ENCODE data around the gene DNASE1. TPM values are rescaled to one million over a fixed set of nuclear protein-coding genes. Genes with fewer than 3 reads are reported as not detected.
A peak's percentile ranks its signal among the peaks of the same experiment; 100 is the strongest.
"Not testable (repeated sequence)": the region's sequence is repeated elsewhere in the genome, so short reads cannot be mapped to it uniquely, and the experiment has no call there.

The DNASE1 gene
- total and polyA plus RNA-seq, 9 of the 15 experiments (the other 6 are each of a cell fraction or from before 2014, with no cell fraction given), result 0.53 to 10.1 (median 5.9) TPM

DNA sequence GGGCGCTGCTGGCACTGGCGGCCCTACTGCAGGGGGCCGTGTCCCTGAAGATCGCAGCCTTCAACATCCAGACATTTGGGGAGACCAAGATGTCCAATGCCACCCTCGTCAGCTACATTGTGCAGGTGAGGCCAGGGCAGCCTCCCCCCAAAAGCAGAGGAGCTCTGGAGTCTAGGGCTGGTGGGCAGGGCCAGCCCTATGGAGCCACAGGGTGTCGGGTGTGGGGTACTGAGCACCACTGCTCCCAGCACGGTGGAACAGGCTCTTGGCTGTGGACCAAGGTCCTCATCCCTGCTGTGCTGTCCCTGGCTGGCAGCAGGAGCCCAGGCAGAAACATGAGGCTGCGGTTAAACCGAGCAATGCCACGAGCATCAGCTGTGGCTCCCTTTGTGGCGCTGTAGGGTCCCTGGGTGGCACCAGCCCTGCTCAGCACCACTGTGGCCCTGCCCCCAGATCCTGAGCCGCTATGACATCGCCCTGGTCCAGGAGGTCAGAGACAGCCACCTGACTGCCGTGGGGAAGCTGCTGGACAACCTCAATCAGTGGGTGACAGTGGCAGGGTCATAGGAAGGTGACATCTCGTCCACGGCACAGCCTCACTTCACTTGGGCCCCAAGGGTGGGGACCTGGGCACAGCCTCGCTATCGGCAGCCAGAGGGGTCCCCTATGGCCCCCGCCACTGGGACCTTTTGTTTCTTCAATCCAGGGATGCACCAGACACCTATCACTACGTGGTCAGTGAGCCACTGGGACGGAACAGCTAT lies 1.1 kb downstream of the DNASE1 start:
- Histone ChIP-seq H4K20me1 (replicated peaks; ENCODE audit: control insufficient read depth, insufficient read depth, low read length) (no peaks in the 10 kb centered on the region), H2AFZ (ENCODE audit: low read depth, low read length) (no peak overlapping the region), H3K79me2 (ENCODE audit: control insufficient read depth, insufficient read depth, low read length) (no peaks in the 10 kb centered on the region), H3K36me3 (ENCODE audit: control insufficient read depth, insufficient read depth, low read length) (peaks cover 82% of the 10 kb centered on the region), H3K27me3 (ENCODE audit: control insufficient read depth in 2 of 2, insufficient read depth in 2 of 2, low read length in 2 of 2) (no peaks in the 10 kb centered on the region), H3K9me1 (ENCODE audit: control insufficient read depth, insufficient read depth, low read length) (no peaks in the 10 kb centered on the region), H3K9ac (ENCODE audit: insufficient read depth in 1 of 2, low read depth in 2 of 2, low read length in 2 of 2) (peak overlapping the region in 1 of 2 experiments; percentile 70; a peak in 2 of 4 replicates), H3K27ac (ENCODE audit: extremely low read depth, low read depth, low read length) (no peak overlapping the region), H3K4me1 (replicated peaks in 1 of 2; ENCODE audit: control insufficient read depth in 2 of 2, insufficient read depth in 2 of 2, low read length in 2 of 2) (peaks cover 6 to 28% of the 10 kb centered on the region in 2 experiments; a peak in 4 of 5 replicates), H3K4me2 (ENCODE audit: insufficient read depth, low read length) (no peak overlapping the region), H3K4me3 (no peak overlapping the region), H3K9me3 (replicated peaks; ENCODE audit: control insufficient read depth, insufficient read depth, low read depth, low read length) (no peaks in the 10 kb centered on the region)
- in situ Hi-C loops (cut with MboI), result no loop called here
- ChIA-PET POLR2A (interaction anchor here (0.6 to 2.6 kb wide), 2 partner anchors 16 to 28 kb away, joined by 3 to 10 read pairs; no protein-coding TSS in a partner anchor), CTCF (ENCODE audit: low intra/inter-chr PET ratio) (no interaction called here)
- intact Hi-C loops (cut with micrococcal nuclease), result no loop called here
- 86% methylated on average over 21 of the region's 21 CpGs for WGBS (ENCODE audit: insufficient coverage, low coverage, missing lambda C conversion rate)
- no peak for FAIRE-seq
- no TSS peak for BruUV-seq (replicated peaks)
- peak; percentile 9; the same call in 1 of the 3 replicates for ATAC-seq
- TF ChIP-seq RBM22 (IDR thresholded peaks at IDR 0.05; ENCODE audit: low read depth, low read length, poor library complexity, severe bottlenecking) (peak; percentile 43), CAMTA2 (CRISPR knock-in tag; conservative IDR thresholded peaks at IDR 0.05) (no peak), POLR2A (conservative IDR thresholded peaks at IDR 0.05) (peak; percentile 38; the same call in 1 of the 2 replicates), POLR2G (IDR thresholded peaks at IDR 0.05; ENCODE audit: low read depth, low read length) (peak; percentile 75), SMAD1 (IDR thresholded peaks at IDR 0.05; ENCODE audit: low read depth, low read length, partially characterized antibody) (no peak)
- TF ChIP-seq, protein P1, sequence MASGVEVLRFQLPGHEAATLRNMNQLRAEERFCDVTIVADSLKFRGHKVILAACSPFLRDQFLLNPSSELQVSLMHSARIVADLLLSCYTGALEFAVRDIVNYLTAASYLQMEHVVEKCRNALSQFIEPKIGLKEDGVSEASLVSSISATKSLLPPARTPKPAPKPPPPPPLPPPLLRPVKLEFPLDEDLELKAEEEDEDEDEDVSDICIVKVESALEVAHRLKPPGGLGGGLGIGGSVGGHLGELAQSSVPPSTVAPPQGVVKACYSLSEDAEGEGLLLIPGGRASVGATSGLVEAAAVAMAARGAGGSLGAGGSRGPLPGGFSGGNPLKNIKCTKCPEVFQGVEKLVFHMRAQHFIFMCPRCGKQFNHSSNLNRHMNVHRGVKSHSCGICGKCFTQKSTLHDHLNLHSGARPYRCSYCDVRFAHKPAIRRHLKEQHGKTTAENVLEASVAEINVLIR (CRISPR knock-in tag; IDR thresholded peaks at IDR 0.05), result no peak
- DNase-seq (ENCODE audit: extremely low read depth in 1 of 4, low spot score in 3 of 4), result no peak

DNA sequence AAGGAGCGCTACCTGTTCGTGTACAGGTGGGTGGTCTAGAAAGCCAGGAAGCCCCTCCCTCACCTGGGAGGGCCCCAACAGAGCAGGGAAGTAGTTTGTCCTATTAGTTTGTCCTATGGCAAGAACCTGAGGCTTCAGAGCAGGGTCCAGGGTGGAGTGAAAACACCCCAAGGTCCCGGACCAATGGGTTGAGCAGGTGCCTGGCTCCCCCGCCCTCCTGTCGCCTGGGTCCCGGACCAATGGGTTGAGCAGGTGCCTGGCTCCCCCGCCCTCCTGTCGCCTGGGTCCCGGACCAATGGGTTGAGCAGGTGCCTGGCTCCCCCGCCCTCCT lies 1.6 kb downstream of the DNASE1 start:
- WGBS (ENCODE audit: insufficient coverage, low coverage, missing lambda C conversion rate), result 93% methylated on average over 3 of the region's 10 CpGs
- FAIRE-seq; H3K27ac ChIP-seq (ENCODE audit: extremely low read depth, low read depth, low read length); H3K27me3 ChIP-seq (ENCODE audit: control insufficient read depth in 2 of 2, insufficient read depth in 2 of 2, low read length in 2 of 2); H3K9ac ChIP-seq (ENCODE audit: insufficient read depth in 1 of 2, low read depth in 2 of 2, low read length in 2 of 2); H3K4me3 ChIP-seq; H2AFZ ChIP-seq (ENCODE audit: low read depth, low read length); CTCF ChIA-PET (ENCODE audit: low intra/inter-chr PET ratio); H3K9me3 ChIP-seq (replicated peaks; ENCODE audit: control insufficient read depth, insufficient read depth, low read depth, low read length); H4K20me1 ChIP-seq (replicated peaks; ENCODE audit: control insufficient read depth, insufficient read depth, low read length); in situ Hi-C loops (cut with MboI); H3K9me1 ChIP-seq (ENCODE audit: control insufficient read depth, insufficient read depth, low read length); DNase-seq (ENCODE audit: extremely low read depth in 1 of 4, low spot score in 3 of 4); BruUV-seq (replicated peaks); H3K4me2 ChIP-seq (ENCODE audit: insufficient read depth, low read length); intact Hi-C loops (cut with micrococcal nuclease); H3K79me2 ChIP-seq (ENCODE audit: control insufficient read depth, insufficient read depth, low read length); ATAC-seq: not testable (repeated sequence)
- Histone ChIP-seq H3K36me3 (ENCODE audit: control insufficient read depth, insufficient read depth, low read length) (peaks cover 87% of the 10 kb centered on the region), H3K4me1 (replicated peaks in 1 of 2; ENCODE audit: control insufficient read depth in 2 of 2, insufficient read depth in 2 of 2, low read length in 2 of 2) (peaks cover 6 to 28% of the 10 kb centered on the region in 2 experiments; a peak in 4 of 5 replicates)
- POLR2A ChIA-PET, result interaction anchor here (2.6 kb wide), 1 partner anchor 27 kb away, joined by 10 read pairs; no protein-coding TSS in a partner anchor
